B cell (primary cell): ENCODE results near the gene KRTAP2-4.

Experiments
- EZH2 ChIP-seq: IDR thresholded peaks from 2 replicates; pipeline ENCODE4 v1.6.1; 2012; ENCODE audit warnings: borderline replicate concordance, low read depth, mild to moderate bottlenecking, moderate library complexity, low read length; ENCODE audit not compliant: insufficient read depth, poor library complexity, severe bottlenecking
- TF ChIP-seq, protein P1 (sequence below): fragments of 200-600 bp; IDR thresholded peaks from one replicate; pipeline ENCODE4 v1.8.0; 2022; ENCODE audit warnings: antibody characterized with exemption, mild to moderate bottlenecking

DNA sequence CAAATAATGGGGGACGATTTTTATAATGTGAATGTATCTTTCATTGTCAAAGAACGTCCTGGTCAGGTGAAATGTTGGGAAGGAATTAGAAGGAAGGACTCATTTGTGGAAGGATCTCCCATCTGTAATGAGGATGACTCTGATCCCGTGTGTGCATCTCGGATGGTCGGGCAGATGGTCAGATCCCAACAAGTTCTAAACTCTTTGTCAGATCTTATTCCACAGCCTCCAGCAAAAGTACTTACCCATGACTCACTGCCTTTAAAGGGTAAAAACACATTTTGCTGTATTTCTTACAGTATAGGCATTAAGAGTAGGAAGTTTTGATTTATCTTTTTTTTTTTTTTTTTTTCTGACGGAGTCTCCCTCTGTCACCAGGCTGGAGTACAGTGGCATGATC is 32.8 kb upstream of the KRTAP2-4 start:
- TF ChIP-seq, protein P1, sequence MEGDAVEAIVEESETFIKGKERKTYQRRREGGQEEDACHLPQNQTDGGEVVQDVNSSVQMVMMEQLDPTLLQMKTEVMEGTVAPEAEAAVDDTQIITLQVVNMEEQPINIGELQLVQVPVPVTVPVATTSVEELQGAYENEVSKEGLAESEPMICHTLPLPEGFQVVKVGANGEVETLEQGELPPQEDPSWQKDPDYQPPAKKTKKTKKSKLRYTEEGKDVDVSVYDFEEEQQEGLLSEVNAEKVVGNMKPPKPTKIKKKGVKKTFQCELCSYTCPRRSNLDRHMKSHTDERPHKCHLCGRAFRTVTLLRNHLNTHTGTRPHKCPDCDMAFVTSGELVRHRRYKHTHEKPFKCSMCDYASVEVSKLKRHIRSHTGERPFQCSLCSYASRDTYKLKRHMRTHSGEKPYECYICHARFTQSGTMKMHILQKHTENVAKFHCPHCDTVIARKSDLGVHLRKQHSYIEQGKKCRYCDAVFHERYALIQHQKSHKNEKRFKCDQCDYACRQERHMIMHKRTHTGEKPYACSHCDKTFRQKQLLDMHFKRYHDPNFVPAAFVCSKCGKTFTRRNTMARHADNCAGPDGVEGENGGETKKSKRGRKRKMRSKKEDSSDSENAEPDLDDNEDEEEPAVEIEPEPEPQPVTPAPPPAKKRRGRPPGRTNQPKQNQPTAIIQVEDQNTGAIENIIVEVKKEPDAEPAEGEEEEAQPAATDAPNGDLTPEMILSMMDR, result no peak
- TF ChIP-seq EZH2, result no peak
